GM12873 (cell line): Measurements from ENCODE around the gene MALRD1.

Source experiments
- TF ChIP-seq, protein P1 (sequence below): IDR thresholded peaks from 2 replicates; pipeline ENCODE4 v1.5.1; 2012; ENCODE audit warnings: low read depth, mild to moderate bottlenecking, moderate library complexity, low read length, control low read depth; ENCODE audit not compliant: insufficient read depth; ENCODE audit errors: missing control alignments

The MALRD1 gene

GRCh38 chr10:19209319-19209718, 160.7 kb downstream of the MALRD1 start:
- TF ChIP-seq, protein P1, sequence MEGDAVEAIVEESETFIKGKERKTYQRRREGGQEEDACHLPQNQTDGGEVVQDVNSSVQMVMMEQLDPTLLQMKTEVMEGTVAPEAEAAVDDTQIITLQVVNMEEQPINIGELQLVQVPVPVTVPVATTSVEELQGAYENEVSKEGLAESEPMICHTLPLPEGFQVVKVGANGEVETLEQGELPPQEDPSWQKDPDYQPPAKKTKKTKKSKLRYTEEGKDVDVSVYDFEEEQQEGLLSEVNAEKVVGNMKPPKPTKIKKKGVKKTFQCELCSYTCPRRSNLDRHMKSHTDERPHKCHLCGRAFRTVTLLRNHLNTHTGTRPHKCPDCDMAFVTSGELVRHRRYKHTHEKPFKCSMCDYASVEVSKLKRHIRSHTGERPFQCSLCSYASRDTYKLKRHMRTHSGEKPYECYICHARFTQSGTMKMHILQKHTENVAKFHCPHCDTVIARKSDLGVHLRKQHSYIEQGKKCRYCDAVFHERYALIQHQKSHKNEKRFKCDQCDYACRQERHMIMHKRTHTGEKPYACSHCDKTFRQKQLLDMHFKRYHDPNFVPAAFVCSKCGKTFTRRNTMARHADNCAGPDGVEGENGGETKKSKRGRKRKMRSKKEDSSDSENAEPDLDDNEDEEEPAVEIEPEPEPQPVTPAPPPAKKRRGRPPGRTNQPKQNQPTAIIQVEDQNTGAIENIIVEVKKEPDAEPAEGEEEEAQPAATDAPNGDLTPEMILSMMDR = no peak

GRCh38 chr10:19212590-19212989, 164.0 kb downstream of the MALRD1 start:
- TF ChIP-seq, protein P1 = no peak

DNA sequence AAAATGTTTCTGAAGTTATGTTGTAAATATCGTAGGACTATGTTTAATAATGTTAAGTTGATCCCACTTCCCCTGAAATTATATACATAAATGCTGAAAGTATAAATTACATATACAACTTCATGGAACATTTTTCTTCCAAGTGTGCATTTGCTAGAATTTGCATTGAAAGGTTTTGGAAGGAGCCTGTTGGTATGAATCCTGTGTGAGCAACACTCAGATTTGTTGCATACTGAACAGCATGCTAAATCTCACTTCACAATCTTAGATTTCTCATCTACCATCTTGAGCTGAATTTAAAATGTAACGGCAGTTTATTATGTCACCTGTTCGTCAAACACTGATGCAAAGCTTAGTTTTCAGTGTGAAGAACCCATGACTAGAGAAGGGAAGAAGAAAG, 172.6 kb downstream of the MALRD1 start:
- TF ChIP-seq, protein P1 = no peak

GRCh38 chr10:19226025-19226424, 177.4 kb downstream of the MALRD1 start:
- TF ChIP-seq, protein P1 = no peak

DNA sequence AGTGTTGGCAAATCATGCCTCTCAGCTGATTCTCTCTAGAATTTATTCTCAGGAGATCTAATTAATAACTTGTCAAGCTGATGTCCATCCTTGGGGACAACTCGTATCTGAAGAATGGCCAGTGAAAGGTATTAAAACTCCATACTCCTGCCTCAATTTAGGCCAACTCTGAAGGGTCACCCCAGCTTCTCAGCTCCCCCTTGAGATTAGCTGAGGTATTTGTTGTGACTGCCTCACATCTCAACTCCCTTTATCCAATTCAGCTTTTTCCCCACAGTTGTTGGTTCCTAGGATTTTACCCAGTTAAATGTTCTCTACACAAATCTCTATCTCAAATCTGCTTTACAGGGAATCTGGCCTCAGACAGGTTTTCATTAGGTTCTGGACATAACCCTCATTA, 182.4 kb downstream of the MALRD1 start:
- TF ChIP-seq, protein P1 = no peak

DNA sequence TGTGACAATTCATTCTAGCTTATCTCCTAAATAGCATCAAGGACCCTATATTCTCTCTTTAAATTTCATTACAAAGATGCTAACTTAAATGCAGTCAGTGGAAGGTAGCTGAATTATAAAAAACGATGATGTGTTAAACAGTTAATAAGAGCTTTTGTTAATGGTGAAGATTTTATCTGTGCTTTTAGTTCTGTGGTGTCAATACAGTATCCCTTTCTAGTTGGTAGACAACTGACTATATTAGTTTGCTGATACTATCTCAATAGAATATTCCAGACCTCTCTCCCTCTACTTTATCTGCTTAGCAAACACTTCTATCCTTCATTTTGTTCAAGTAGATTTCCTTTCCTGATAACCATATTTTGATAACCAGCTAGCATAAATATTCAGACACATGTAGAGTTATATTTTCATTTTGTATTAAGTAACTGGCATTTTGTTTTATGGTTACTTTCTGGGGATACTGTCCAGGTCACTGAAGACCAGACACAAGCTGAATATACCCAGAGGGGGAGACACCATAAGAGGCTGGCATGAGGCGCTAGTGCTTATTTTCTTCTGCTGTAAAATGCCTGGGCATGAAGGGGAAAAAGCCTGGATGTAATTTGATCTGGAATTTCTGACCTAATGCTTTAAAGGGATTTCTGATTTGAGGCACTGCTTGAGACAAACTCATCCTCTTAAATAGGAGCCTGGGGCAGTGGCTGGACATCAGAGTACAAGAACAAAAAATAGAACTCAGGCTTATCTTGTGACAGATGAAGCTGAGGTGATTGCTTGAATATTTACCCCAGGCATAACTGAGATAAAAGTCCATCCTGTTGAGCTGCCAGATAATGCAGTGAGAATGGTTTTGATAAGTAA, 197.5 kb downstream of the MALRD1 start:
- TF ChIP-seq, protein P1 = no peak

- TF ChIP-seq, protein P1 = no peak
These were observed 199.2 kb downstream of the MALRD1 start for GRCh38 chr10:19247843-19248242.
